IPS DF 6.9 (cell line): Measurements from ENCODE around the gene SCMH1.
"Not testable (repeated sequence)": the region's sequence is repeated elsewhere in the genome, so short reads cannot be mapped to it uniquely, and the experiment has no call there.

Experiments
- DNase-seq: peaks from one replicate; pipeline ENCODE4 v3.0.0-alpha.2; 2013; ENCODE audit warnings: low read depth, low spot score
- H3K27ac ChIP-seq: one replicate; pipeline ENCODE4 v1.5.1; 2013; ENCODE audit warnings: low read length, control low read depth
- H3K27me3 ChIP-seq: 2 replicates; pipeline ENCODE4 v1.6.1; 2013; ENCODE audit warnings: mild to moderate bottlenecking, low read length; ENCODE audit not compliant: control insufficient read depth, insufficient read depth
- H3K36me3 ChIP-seq: 2 replicates; pipeline ENCODE4 v1.6.1; 2013; ENCODE audit warnings: low read length; ENCODE audit not compliant: control insufficient read depth, insufficient read depth
- H3K4me1 ChIP-seq: 2 replicates; pipeline ENCODE4 v1.6.1; 2013; ENCODE audit warnings: low read length; ENCODE audit not compliant: control insufficient read depth, insufficient read depth
- H3K4me3 ChIP-seq: 2 replicates; pipeline ENCODE4 v1.5.1; 2013; ENCODE audit warnings: mild to moderate bottlenecking, low read length
- H3K9me3 ChIP-seq: 2 replicates; pipeline ENCODE4 v1.6.1; 2013; ENCODE audit warnings: low read length, inconsistent platforms; ENCODE audit not compliant: control insufficient read depth, insufficient read depth
- WGBS: extraction: QIAGEN DNeasy Blood & Tissue Kit; methylation state at CpG from one replicate; pipeline ENCODE4 v1.1.7; 2013; ENCODE audit warnings: mixed read lengths, missing lambda C conversion rate; ENCODE audit not compliant: insufficient read length, insufficient coverage; 5-methylcytosine and 5-hydroxymethylcytosine counted together

SCMH1 gene

DNA sequence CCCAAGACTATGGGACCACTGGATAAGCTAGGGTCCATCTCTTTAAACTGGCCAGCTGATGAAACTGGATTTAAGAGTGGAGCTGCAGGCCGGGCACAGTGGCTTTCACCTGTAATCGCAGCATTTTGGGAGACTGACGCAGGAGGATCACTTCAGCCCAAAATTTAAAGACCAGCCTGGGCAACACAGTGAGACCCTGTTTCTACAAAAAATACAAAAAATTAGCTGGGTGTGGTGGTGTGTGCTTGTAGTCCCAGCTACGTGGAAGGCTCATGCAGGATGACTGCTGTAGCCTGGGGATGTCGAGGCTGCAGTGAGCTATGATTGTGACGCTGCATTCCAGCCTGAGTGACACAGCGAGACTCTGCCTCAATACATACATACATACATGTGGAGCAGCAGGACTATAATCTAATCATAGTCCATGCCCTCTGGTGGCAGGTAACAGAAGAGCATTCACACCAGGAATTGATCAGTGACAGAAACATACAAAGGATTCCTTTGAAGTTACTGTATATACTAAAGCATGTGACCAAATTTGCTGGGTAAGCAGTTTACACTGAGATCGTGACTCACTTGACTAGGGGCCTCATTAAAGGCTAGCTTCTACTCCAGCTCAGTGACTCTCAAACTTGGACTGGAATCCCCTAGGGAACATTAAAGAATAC lies 119.1 kb downstream of the SCMH1 start:
- H3K4me3 ChIP-seq, result no peak overlapping the region
- no peaks in the 10 kb centered on the region for H3K36me3 ChIP-seq
- H3K27ac ChIP-seq, result no peak overlapping the region
- WGBS, result no CpG with 5 or more reads among the region's 8 CpGs
- H3K4me1 ChIP-seq, result no peaks in the 10 kb centered on the region
- H3K27me3 ChIP-seq, result no peaks in the 10 kb centered on the region
- no peaks in the 10 kb centered on the region for H3K9me3 ChIP-seq
- DNase-seq, result no peak

- Histone ChIP-seq H3K27ac (no peak overlapping the region), H3K36me3 (no peaks in the 10 kb centered on the region), H3K4me1 (no peaks in the 10 kb centered on the region), H3K27me3 (no peaks in the 10 kb centered on the region), H3K9me3 (no peaks in the 10 kb centered on the region), H3K4me3 (no peak overlapping the region)
- DNase-seq, result no peak
Measured at GRCh38 chr1:41122148-41122547, 120.0 kb downstream of the SCMH1 start.

GRCh38 chr1:41118645-41119044 lies 123.5 kb downstream of the SCMH1 start:
- Histone ChIP-seq H3K27me3 (no peaks in the 10 kb centered on the region), H3K9me3 (no peaks in the 10 kb centered on the region), H3K4me3 (no peak overlapping the region), H3K27ac (no peak overlapping the region), H3K36me3 (no peaks in the 10 kb centered on the region), H3K4me1 (no peaks in the 10 kb centered on the region)
- no peak for DNase-seq

GRCh38 chr1:41117241-41117640 lies 124.9 kb downstream of the SCMH1 start:
- not testable (repeated sequence) for H3K36me3 ChIP-seq, H3K27ac ChIP-seq, H3K4me3 ChIP-seq, H3K9me3 ChIP-seq, DNase-seq, H3K4me1 ChIP-seq, H3K27me3 ChIP-seq
- WGBS, result no CpG with 5 or more reads among the region's 15 CpGs

GRCh38 chr1:41110736-41111135 lies 131.4 kb downstream of the SCMH1 start:
- Histone ChIP-seq H3K27me3 (no peaks in the 10 kb centered on the region), H3K27ac (no peak overlapping the region), H3K4me1 (no peaks in the 10 kb centered on the region), H3K36me3 (no peaks in the 10 kb centered on the region), H3K9me3 (no peaks in the 10 kb centered on the region), H3K4me3 (no peak overlapping the region)
- WGBS, result no CpG with 5 or more reads among the region's 1 CpG
- DNase-seq, result no peak

GRCh38 chr1:41110286-41110685 lies 131.8 kb downstream of the SCMH1 start:
- Histone ChIP-seq H3K4me1 (no peaks in the 10 kb centered on the region), H3K27ac (no peak overlapping the region), H3K36me3 (no peaks in the 10 kb centered on the region), H3K27me3 (no peaks in the 10 kb centered on the region), H3K9me3 (no peaks in the 10 kb centered on the region), H3K4me3 (no peak overlapping the region)
- DNase-seq, result no peak
- no CpG with 5 or more reads among the region's 1 CpG for WGBS

GRCh38 chr1:41109310-41110197 lies 132.6 kb downstream of the SCMH1 start:
- Histone ChIP-seq H3K4me3 (no peak overlapping the region), H3K27ac (no peak overlapping the region), H3K27me3 (no peaks in the 10 kb centered on the region), H3K36me3 (no peaks in the 10 kb centered on the region), H3K4me1 (no peaks in the 10 kb centered on the region), H3K9me3 (no peaks in the 10 kb centered on the region)
- no CpG with 5 or more reads among the region's 4 CpGs for WGBS
- DNase-seq, result no peak

DNA sequence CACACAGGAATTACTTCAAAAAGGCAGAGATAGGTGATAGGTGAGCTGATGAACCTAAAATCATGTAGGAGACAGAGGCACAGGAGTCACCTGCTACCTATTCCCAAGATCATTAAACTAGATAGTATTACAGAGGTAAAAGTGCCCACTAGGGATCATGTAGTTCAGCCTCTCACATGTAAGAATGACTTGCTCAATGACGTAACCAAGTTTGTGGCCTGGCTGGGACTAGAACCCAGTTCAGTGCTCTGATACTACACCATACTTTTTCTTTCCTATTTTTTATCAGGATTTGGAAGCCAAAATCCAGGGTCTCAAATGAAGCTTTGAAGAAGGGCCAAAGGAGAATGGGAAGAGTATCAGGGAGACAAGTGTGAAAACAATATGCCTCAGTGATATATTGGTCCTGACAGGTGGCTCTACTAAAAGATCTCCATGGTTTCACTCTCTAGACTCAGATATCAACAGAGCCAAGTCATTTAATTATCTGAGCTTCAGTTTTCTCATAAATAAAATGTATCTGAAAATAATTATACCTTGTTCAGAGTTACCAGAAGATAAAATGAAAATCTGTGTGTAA lies 133.3 kb downstream of the SCMH1 start:
- DNase-seq, result no peak
- H3K4me3 ChIP-seq, result no peak overlapping the region
- H3K4me1 ChIP-seq, result no peaks in the 10 kb centered on the region
- H3K27me3 ChIP-seq, result no peaks in the 10 kb centered on the region
- no peaks in the 10 kb centered on the region for H3K36me3 ChIP-seq
- no CpG with 5 or more reads among the region's 1 CpG for WGBS
- no peak overlapping the region for H3K27ac ChIP-seq
- H3K9me3 ChIP-seq, result no peaks in the 10 kb centered on the region

GRCh38 chr1:41103766-41104165 lies 138.3 kb downstream of the SCMH1 start:
- no peaks in the 10 kb centered on the region for H3K36me3 ChIP-seq
- no peaks in the 10 kb centered on the region for H3K9me3 ChIP-seq
- no peak overlapping the region for H3K27ac ChIP-seq
- no peak overlapping the region for H3K4me3 ChIP-seq
- no peaks in the 10 kb centered on the region for H3K4me1 ChIP-seq
- no peak for DNase-seq
- no peaks in the 10 kb centered on the region for H3K27me3 ChIP-seq
- WGBS, result no CpG with 5 or more reads among the region's 4 CpGs

DNA sequence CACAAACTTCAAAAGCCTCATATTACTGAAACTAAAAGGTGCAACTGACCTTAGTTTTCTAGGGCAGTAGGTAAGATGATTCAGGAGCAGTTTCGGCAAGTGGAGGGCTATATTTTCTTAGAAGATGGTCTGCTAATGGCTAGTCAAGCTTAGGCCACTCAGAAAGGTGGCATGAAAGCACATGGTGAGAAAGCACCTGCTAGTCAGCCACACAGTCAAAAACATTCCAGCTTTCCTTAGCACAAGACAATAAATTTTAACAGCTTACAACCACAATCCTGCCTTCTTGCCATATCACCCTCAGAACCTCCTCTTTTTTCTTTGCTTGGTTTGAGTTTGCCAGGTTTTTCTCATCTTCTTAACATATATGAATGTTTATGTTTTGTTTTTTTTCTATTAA lies 139.5 kb downstream of the SCMH1 start:
- H3K4me3 ChIP-seq, result no peak overlapping the region
- no peaks in the 10 kb centered on the region for H3K9me3 ChIP-seq
- H3K4me1 ChIP-seq, result no peaks in the 10 kb centered on the region
- H3K36me3 ChIP-seq, result no peaks in the 10 kb centered on the region
- H3K27ac ChIP-seq, result no peak overlapping the region
- no peaks in the 10 kb centered on the region for H3K27me3 ChIP-seq
- DNase-seq, result no peak
- WGBS, result no CpG with 5 or more reads among the region's 1 CpG
